ENCODE results near the gene PARP16. TPM values are rescaled to one million over a fixed set of nuclear protein-coding genes. Genes with fewer than 3 reads are reported as not detected.

The PARP16 gene
- total and polyA plus RNA-seq, 2 experiments from 2014 or later = 3.6 to 4.1 TPM

DNA sequence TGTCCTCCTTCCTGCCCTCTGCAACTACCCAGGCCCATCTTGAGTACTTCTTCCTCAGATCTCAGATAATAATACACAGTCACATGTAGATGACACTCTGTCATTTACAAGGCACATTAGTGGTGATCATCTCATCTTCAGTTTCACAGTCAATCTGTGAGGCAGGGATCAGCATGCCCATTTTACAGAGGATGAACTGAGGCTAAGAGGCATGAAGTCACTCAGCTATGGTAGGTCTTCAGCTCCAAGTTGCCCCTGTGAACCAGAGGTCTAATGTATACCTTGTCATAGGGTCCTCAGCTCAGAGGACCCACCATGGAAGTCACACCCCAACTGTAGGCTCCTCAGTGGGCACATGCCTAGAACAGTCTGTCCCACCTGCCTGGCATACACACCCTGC is 71.2 kb downstream of the PARP16 start:
- Histone ChIP-seq H3F3A (replicated peaks; ENCODE audit: low read depth) (no peaks in the 10 kb centered on the region), H4K20me1 (replicated peaks; ENCODE audit: insufficient read depth) (no peaks in the 10 kb centered on the region), H3K27me3 (ENCODE audit: insufficient read depth) (no peaks in the 10 kb centered on the region), H3K9me2 (ENCODE audit: insufficient read depth) (peaks cover 5% of the 10 kb centered on the region; the same call in 1 of the 2 replicates), H3K79me2 (replicated peaks; ENCODE audit: insufficient read depth) (no peaks in the 10 kb centered on the region), H3K4me1 (ENCODE audit: insufficient read depth) (no peaks in the 10 kb centered on the region), H3K27ac (ENCODE audit: low read depth) (no peak overlapping the region), H3K4me2 (no peak overlapping the region), H3K36me3 (ENCODE audit: insufficient read depth) (no peaks in the 10 kb centered on the region), H3K4me3 (no peak overlapping the region), H2AFZ (no peak overlapping the region)
- Mint-ChIP-seq H3K4me3 (no peak overlapping the region), H3K36me3 (ENCODE audit: low read depth) (no peaks in the 10 kb centered on the region; the same call in 2 of the 3 replicates), H3K27me3 (ENCODE audit: insufficient read depth, low read depth, poor library complexity) (peaks cover 3% of the 10 kb centered on the region), H3K4me1 (peaks cover 12% of the 10 kb centered on the region), H3K27ac (no peak overlapping the region), H3K9me3 (no peaks in the 10 kb centered on the region)
- no peak for TF ChIP-seq ZNF331 (CRISPR knock-in tag; IDR thresholded peaks at IDR 0.05; ENCODE audit: low read depth)
- no peak for TF ChIP-seq CTCF (conservative IDR thresholded peaks at IDR 0.05; ENCODE audit: low read depth in 2 of 2)
- TF ChIP-seq ZNF462 (CRISPR knock-in tag; IDR thresholded peaks at IDR 0.05) = no peak
- no peak for TF ChIP-seq STAT1 (IDR thresholded peaks at IDR 0.05; ENCODE audit: unreplicated experiment)
- TF ChIP-seq EZH2 (IDR thresholded peaks at IDR 0.05; ENCODE audit: low read depth, unreplicated experiment) = no peak
- no peak for TF ChIP-seq JUNB (IDR thresholded peaks at IDR 0.05; ENCODE audit: unreplicated experiment)
- no peak for TF ChIP-seq NANOG (IDR thresholded peaks at IDR 0.05; ENCODE audit: borderline replicate concordance)
- TF ChIP-seq, protein P1, sequence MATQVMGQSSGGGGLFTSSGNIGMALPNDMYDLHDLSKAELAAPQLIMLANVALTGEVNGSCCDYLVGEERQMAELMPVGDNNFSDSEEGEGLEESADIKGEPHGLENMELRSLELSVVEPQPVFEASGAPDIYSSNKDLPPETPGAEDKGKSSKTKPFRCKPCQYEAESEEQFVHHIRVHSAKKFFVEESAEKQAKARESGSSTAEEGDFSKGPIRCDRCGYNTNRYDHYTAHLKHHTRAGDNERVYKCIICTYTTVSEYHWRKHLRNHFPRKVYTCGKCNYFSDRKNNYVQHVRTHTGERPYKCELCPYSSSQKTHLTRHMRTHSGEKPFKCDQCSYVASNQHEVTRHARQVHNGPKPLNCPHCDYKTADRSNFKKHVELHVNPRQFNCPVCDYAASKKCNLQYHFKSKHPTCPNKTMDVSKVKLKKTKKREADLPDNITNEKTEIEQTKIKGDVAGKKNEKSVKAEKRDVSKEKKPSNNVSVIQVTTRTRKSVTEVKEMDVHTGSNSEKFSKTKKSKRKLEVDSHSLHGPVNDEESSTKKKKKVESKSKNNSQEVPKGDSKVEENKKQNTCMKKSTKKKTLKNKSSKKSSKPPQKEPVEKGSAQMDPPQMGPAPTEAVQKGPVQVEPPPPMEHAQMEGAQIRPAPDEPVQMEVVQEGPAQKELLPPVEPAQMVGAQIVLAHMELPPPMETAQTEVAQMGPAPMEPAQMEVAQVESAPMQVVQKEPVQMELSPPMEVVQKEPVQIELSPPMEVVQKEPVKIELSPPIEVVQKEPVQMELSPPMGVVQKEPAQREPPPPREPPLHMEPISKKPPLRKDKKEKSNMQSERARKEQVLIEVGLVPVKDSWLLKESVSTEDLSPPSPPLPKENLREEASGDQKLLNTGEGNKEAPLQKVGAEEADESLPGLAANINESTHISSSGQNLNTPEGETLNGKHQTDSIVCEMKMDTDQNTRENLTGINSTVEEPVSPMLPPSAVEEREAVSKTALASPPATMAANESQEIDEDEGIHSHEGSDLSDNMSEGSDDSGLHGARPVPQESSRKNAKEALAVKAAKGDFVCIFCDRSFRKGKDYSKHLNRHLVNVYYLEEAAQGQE (IDR thresholded peaks at IDR 0.05; ENCODE audit: unreplicated experiment) = no peak
- no peak for TF ChIP-seq POLR2AphosphoS5 (IDR thresholded peaks at IDR 0.05; ENCODE audit: low read depth)
- TF ChIP-seq CREB1 (CRISPR knock-in tag; IDR thresholded peaks at IDR 0.05; ENCODE audit: low read depth) = no peak
- no peak for TF ChIP-seq ETS1 (IDR thresholded peaks at IDR 0.05)
- TF ChIP-seq ZNF114 (CRISPR knock-in tag; IDR thresholded peaks at IDR 0.05) = no peak
- no peak for DNase-seq (ENCODE audit: low spot score)
- ATAC-seq = no peak
